Coronary artery (tissue), 2 donors: Measurements from ENCODE around the gene PIP5K1B.

Experiments used
- DNase-seq: peaks from one replicate; pipeline ENCODE4 v3.0.0-alpha.2; 2017; ENCODE audit warnings: low spot score
- H3K27ac ChIP-seq, 2 donors: fragments of 200-600 bp; sonication (generic); one replicate each; pipeline ENCODE4 v1.5.1; 2016 to 2019
- H3K4me3 ChIP-seq: fragments of 200-600 bp; sonication (generic); 2 replicates; pipeline ENCODE4 v1.5.1; 2016; ENCODE audit warnings: mild to moderate bottlenecking, moderate library complexity
- TF ChIP-seq, protein P1 (sequence below): fragments of 200-600 bp; sonication (generic); IDR thresholded peaks from one replicate; pipeline ENCODE4 v1.5.1; 2019; ENCODE audit warnings: antibody characterized with exemption

Gene PIP5K1B

DNA sequence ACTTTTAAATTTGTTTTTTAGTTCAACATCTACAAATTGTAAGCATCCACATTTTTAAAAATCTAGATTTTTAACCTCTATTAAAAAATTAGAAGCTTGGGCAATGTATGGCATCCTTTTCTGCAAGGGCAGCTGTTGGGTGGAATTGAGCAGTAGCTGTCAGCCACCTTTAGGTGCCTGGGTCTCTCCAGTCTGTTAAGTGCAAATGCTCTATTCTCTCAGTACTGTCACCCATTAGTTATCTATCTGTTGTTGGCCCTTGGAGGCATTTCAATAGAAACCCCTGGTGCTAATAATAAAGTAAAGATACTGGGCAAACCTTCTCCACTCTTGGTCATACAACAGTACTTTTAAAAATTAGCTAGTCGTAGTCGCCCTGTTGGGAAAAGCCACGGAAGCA lies 63.6 kb downstream of the PIP5K1B start:
- H3K27ac ChIP-seq = no peak overlapping the region
- TF ChIP-seq, protein P1, sequence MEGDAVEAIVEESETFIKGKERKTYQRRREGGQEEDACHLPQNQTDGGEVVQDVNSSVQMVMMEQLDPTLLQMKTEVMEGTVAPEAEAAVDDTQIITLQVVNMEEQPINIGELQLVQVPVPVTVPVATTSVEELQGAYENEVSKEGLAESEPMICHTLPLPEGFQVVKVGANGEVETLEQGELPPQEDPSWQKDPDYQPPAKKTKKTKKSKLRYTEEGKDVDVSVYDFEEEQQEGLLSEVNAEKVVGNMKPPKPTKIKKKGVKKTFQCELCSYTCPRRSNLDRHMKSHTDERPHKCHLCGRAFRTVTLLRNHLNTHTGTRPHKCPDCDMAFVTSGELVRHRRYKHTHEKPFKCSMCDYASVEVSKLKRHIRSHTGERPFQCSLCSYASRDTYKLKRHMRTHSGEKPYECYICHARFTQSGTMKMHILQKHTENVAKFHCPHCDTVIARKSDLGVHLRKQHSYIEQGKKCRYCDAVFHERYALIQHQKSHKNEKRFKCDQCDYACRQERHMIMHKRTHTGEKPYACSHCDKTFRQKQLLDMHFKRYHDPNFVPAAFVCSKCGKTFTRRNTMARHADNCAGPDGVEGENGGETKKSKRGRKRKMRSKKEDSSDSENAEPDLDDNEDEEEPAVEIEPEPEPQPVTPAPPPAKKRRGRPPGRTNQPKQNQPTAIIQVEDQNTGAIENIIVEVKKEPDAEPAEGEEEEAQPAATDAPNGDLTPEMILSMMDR = no peak
- no peak for DNase-seq
- H3K4me3 ChIP-seq = no peak overlapping the region

DNA sequence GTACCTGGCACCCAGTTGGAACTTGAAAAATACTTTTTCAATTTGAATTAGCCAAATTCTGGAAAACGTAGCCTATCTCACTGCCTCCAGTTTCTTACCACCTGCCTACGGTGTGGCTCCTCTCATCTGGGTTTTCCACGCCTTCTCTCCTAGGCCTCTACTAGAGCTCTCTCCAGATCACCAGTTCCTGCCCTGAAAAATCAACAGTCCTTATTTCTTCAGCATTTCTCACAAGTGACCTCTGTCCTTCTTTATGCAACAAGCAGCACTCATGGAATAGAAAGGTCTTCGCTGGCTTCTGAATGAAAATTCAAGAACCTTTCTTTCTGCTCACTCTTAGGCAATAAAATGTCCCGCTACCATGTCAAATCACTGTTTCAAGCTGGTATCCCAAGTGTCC lies 64.8 kb downstream of the PIP5K1B start:
- no peak overlapping the region for H3K4me3 ChIP-seq
- no peak overlapping the region for H3K27ac ChIP-seq
- no peak for DNase-seq
- TF ChIP-seq, protein P1 = no peak

DNA sequence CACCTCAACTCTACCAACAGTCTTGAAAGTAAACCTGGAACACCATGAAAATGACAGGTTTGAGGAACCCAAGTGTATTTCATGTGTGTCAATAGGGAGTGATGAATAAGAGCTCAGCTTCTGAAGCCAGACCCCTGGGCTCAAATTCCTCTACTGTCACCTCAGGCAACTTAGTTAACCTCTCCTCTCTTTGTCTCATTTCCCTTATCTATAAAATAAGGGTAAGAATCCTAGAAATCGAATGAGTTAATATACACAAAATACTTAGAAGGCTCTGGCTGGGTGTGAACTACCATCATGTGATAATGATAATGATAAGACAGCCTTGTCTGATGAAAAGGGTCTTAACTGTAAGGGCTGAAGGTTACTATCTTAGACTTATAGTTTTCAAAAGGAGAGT lies 66.3 kb downstream of the PIP5K1B start:
- DNase-seq = no peak
- no peak overlapping the region for H3K27ac ChIP-seq
- no peak overlapping the region for H3K4me3 ChIP-seq
- TF ChIP-seq, protein P1 = no peak

DNA sequence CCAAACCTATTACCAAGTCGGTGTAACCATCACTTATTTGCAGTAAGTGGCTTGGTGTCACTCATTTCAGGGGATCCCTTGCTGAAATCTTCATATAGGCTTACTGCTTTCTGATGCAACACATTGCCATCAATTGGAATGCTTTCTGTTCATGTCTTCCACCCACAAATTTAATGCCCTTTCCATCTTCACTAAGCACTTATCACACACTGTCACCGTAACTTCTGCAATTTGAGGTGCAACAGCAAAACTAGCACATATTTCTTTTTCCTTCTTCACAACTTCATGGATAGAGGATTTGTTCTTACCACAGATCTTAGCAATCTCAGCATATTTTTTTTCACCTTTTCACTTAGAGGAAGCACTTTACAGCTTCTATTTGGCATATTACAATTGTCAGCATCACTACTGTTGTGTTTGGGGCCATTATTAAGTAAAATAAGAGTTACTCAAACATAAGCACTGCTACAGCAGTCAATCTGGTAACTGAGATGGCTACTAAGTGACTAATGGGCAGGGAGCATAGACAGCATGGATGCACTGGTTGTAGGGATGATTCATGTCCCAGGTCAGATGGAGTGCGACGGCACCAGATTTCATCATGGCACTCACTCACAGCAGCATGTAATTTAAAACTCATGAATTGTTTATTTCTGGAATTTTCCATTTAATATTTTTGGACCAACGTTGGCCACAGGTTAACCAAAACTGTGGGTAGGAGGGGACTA lies 70.1 kb downstream of the PIP5K1B start:
- H3K27ac ChIP-seq = peak overlapping the region in 1 of 2 donors; percentile 68
- TF ChIP-seq, protein P1 = no peak
- no peak for DNase-seq

DNA sequence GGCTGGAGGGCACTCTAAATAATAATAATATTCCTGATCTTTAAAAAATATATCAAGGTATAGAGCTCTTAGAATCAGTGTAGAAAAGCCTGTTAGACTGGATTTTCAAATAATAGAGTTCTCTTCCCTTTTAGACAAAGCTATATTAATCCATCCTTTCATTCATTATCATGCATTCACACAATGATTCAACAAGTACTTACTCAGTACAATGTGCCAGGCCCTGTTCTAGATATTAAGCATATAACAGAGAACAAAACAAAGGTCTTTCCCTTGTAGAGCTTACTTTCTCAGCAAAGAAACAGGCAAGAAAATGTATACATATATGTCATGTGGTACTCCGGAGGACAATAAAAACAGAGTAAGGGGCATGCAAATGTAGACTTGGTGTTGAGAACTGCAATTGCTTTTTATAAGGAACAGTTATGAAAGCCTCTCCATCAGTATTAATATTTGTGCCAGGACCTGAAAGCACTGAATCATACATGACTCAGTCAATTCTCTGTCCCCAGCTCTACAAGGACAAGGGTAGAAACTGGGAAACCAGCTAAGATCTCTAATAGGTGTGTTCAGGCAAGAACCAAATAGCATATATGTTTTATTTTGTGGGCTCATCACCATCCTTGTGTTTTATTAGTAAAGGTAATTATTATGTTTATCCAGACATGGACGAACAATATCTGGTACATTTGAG lies 72.2 kb downstream of the PIP5K1B start:
- TF ChIP-seq, protein P1 = no peak
- DNase-seq = no peak
- Histone ChIP-seq H3K4me3 (no peak overlapping the region), H3K27ac (peak overlapping the region in 1 of 2 donors; percentile 7)

More for the DNA sequence above, 70.1 kb downstream of the PIP5K1B start:
- no peak overlapping the region for H3K4me3 ChIP-seq

DNA sequence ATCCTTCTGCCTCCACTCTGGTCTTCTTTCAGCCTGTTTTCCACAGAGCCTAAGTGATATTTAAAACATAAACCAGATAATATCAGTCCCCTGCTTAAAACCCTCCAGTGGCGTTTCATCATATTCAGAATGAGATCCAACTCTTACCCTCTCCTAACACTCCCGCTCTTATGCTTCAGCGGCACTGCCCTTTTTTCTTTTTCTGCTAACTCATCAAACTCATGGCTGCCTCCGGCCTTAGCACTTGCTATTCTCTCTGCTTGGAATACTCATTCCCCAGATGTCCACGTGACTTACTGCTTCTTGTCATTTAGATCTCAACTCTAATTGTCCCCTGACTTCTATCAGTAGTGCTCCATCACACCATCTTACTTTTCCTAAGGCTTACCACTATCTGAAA lies 73.6 kb downstream of the PIP5K1B start:
- H3K27ac ChIP-seq = no peak overlapping the region
- H3K4me3 ChIP-seq = no peak overlapping the region
- TF ChIP-seq, protein P1 = no peak
- DNase-seq = no peak
